Omental fat pad (tissue), 4 donors: ENCODE measurements around the gene SLC25A51. TPM values are rescaled to one million over a fixed set of nuclear protein-coding genes. Genes with fewer than 3 reads are reported as not detected.

ENCODE experiments used
- ATAC-seq: fragments of 150-250 bp; one replicate; pipeline ENCODE4 v1.9.1; 2016; ENCODE audit warnings: mild to moderate bottlenecking, moderate library complexity; ENCODE audit not compliant: low FRiP score
- DNase-seq: peaks from one replicate; pipeline ENCODE4 v3.0.0-alpha.2; 2019; ENCODE audit warnings: low spot score
- CTCF ChIP-seq, 3 donors: fragments of 450-650 bp; IDR thresholded peaks; one replicate each; pipeline ENCODE4 v1.5.1; 2016 to 2017; ENCODE audit warnings: antibody characterized with exemption in 3 of 3, mild to moderate bottlenecking in 3 of 3, moderate library complexity in 2 of 3
- total RNA-seq, 4 donors: library from RNA; depleted of rRNA; stranded (reverse); fragments of >200 nt; gene quantifications; one replicate each; pipeline ENCODE4 v1.1.0, GENCODE V29; 2016

The SLC25A51 gene
- total RNA-seq, 4 donors from 2014 or later = 34.5 to 59.1 (median 52.0) TPM

GRCh38 chr9:37948417-37948980 lies 44.6 kb upstream of the SLC25A51 start:
- no peak for DNase-seq
- no peak for ATAC-seq
- TF ChIP-seq CTCF (IDR thresholded peaks at IDR 0.05) = no peak

- DNase-seq (no peak), ATAC-seq (no peak)
- TF ChIP-seq CTCF (IDR thresholded peaks at IDR 0.05) = no peak
Measured at GRCh38 chr9:37947977-37948376, 44.0 kb upstream of the SLC25A51 start.

- no peak for ATAC-seq
- TF ChIP-seq CTCF (IDR thresholded peaks at IDR 0.05) = no peak
- DNase-seq = no peak
Measured at GRCh38 chr9:37947471-37947870, 43.5 kb upstream of the SLC25A51 start.

GRCh38 chr9:37946971-37947370 lies 43.0 kb upstream of the SLC25A51 start:
- ATAC-seq (no peak), DNase-seq (no peak)
- no peak for TF ChIP-seq CTCF (IDR thresholded peaks at IDR 0.05)

GRCh38 chr9:37946041-37946440 lies 42.1 kb upstream of the SLC25A51 start:
- no peak for TF ChIP-seq CTCF (IDR thresholded peaks at IDR 0.05)
- ATAC-seq (no peak), DNase-seq (no peak)

- TF ChIP-seq CTCF (IDR thresholded peaks at IDR 0.05) = no peak
- DNase-seq (no peak), ATAC-seq (peak; percentile 43)
Measured at GRCh38 chr9:37944671-37945481, 40.9 kb upstream of the SLC25A51 start.

- ATAC-seq = peak; percentile 24
- TF ChIP-seq CTCF (IDR thresholded peaks at IDR 0.05) = no peak
- no peak for DNase-seq
Measured at GRCh38 chr9:37944266-37944650, 40.3 kb upstream of the SLC25A51 start.
